Measurements from ENCODE around the gene ARID1B.

ARID1B gene

DNA sequence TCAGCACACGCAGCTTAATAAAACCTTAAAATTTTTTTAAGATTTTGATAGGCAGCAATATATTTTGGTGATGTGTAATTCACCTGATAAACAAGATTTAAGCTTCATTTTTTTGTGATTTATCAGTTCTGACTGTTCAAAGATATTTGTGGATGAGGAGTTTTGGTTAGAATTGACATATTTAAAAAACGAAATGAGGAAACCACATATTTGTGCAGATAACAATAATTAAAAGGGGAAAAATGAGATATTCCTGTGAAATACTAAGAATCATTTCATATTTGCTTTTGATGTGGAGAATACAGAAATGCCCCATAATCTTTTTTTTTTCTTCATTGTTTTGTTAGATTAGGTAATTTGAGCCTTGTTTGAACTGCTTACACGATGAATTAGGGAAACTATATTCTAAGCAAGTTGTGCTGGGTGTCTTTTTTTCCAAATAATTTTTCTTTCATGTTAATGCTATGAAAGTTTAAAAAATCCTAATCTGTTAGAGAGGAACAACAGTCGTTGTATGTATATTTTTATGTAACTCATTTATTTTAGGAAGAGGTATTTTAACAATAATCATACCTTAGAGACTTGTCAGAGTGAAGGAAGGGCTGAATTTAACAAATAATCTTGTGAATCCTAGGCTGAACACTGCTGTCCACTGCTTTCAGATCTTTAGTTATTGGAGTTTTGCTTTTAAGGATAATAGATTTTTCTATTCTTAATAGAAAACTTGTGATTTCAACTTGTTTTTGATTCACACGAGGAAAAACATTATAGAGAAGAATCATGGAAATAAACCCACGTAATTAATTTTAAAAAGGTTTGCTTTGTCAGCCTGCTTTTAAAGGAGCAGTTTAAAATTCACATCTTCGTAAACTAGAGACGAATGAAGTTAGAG lies 4.0 kb downstream of the ARID1B start:
- no peaks in the 10 kb centered on the region for H3K27me3 Mint-ChIP-seq
- H3K9me3 Mint-ChIP-seq (ENCODE audit: low read depth): no peaks in the 10 kb centered on the region
- peak overlapping the region; percentile 84 for H3K27ac Mint-ChIP-seq
- peak overlapping the region; percentile 86 for H3K4me3 Mint-ChIP-seq
- peaks cover 61% of the 10 kb centered on the region for H3K4me1 Mint-ChIP-seq (ENCODE audit: low read depth)
- no peaks in the 10 kb centered on the region for H3K36me3 Mint-ChIP-seq

DNA sequence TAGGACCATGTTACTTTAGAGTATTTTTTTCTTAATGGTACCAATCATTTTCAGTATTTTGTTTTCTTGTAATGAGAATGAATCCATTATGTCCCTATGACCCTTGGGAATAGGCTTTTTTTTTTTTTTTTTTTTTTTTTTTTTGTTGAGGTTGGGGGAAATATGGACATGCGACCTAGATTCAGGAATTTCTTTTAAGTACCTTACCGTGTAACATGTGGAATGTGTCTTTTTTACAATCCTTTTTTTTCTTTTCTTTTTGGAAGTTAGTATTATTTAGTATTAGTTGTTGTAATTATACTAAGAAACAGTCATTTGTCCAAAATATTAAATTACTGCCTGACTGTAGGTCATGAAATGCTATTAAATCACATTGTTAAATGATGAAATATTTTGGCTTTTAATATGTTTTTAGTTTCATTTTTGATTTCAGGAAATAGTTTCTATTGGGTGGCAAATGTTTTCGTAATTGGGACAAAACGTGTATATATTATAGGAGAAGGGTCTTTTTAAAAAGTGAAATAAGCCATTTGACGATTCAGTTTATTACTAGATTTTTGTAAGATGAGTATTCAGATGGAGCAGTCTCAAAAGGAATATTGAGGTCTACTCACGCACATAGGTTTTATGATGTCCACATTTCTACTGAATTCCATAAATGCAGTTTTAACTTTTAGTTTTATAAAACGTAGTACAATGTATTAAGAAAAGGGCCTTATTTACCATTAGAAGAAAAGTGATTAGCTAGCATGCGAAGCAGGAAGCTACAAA lies 4.9 kb downstream of the ARID1B start:
- Mint-ChIP-seq H3K27me3 (no peaks in the 10 kb centered on the region), H3K4me1 (ENCODE audit: low read depth) (peaks cover 62% of the 10 kb centered on the region), H3K36me3 (no peaks in the 10 kb centered on the region), H3K9me3 (ENCODE audit: low read depth) (no peaks in the 10 kb centered on the region), H3K27ac (peak overlapping the region; percentile 84), H3K4me3 (peak overlapping the region; percentile 86)

DNA sequence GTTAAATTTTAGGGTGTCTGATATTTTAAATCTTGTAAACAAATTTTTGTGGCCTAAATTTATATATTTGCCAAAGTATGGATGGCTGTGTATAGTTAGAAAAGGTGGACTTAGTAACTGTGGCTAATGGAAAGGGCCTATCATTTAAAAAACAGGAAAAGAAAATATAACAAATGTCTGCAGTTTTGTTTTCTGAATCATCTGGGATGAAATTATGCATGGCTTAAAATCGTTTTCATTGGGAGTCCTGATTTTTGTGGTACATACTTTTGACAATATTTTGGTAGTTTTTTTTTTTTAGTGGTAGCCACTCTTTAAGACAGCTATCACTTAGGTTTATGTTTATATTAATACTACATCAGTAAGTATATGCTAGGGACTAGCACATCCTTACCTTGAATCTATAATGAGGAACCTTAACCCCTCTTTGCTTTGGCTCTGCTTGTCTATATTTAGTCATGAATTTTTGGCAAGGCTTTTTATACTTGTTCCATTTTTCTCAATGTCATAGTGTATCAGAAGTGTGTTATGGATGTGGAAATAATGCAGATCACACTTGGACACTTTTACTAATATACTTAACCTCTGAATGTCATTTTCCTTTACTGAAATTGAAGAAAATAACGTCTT lies 5.6 kb downstream of the ARID1B start:
- peaks cover 68% of the 10 kb centered on the region for H3K4me1 Mint-ChIP-seq (ENCODE audit: low read depth)
- H3K27me3 Mint-ChIP-seq: no peaks in the 10 kb centered on the region
- H3K27ac Mint-ChIP-seq: peak overlapping the region; percentile 84
- no peaks in the 10 kb centered on the region for H3K36me3 Mint-ChIP-seq
- H3K4me3 Mint-ChIP-seq: peak overlapping the region; percentile 86
- H3K9me3 Mint-ChIP-seq (ENCODE audit: low read depth): no peaks in the 10 kb centered on the region

DNA sequence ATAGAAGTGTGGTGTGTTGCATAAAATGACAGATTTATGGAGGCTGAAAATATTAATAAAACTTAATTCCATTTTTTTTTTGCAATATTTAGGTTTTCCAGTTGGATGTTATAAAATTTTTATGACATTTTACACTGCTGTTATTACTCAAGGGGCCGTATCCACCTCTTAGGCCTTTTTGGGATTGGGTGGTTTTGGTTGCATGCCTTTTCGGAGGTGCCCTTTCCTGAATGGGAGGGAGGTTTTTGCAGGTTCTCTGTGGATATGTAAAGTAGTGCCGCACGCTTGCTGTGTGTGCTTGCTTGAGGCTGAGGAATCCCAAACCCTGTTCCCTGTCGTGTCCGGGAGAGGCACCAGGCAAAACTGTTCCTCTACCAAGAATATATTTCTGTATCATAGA lies 6.8 kb downstream of the ARID1B start:
- no peaks in the 10 kb centered on the region for H3K27me3 Mint-ChIP-seq
- H3K27ac Mint-ChIP-seq: peak overlapping the region; percentile 1
- peak overlapping the region; percentile 38 for H3K4me3 Mint-ChIP-seq
- H3K36me3 Mint-ChIP-seq: no peaks in the 10 kb centered on the region
- no peaks in the 10 kb centered on the region for H3K9me3 Mint-ChIP-seq (ENCODE audit: low read depth)
- H3K4me1 Mint-ChIP-seq (ENCODE audit: low read depth): peaks cover 80% of the 10 kb centered on the region

DNA sequence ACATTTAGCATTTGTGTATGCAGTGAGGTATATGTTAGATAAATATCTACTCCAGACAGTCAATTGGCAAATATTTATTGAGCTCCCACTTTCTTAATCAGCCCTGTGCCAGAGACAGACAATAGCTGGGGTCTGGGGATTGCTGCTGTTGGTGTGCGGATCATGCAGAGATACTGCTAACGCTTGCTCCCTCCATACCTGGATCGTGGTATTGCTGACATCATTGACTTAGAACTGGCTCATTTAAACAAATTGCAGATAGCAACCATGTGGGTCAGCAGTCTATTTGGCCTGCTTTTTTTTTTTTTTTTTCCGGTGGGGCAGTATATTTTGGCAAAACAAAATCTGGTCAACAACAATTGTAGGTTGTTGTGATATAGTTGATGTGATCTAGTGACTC lies 9.5 kb downstream of the ARID1B start:
- H3K4me3 Mint-ChIP-seq: no peak overlapping the region
- no peaks in the 10 kb centered on the region for H3K9me3 Mint-ChIP-seq (ENCODE audit: low read depth)
- peaks cover 92% of the 10 kb centered on the region for H3K4me1 Mint-ChIP-seq (ENCODE audit: low read depth)
- H3K27ac Mint-ChIP-seq: no peak overlapping the region
- H3K27me3 Mint-ChIP-seq: no peaks in the 10 kb centered on the region
- H3K36me3 Mint-ChIP-seq: peaks cover 2% of the 10 kb centered on the region

DNA sequence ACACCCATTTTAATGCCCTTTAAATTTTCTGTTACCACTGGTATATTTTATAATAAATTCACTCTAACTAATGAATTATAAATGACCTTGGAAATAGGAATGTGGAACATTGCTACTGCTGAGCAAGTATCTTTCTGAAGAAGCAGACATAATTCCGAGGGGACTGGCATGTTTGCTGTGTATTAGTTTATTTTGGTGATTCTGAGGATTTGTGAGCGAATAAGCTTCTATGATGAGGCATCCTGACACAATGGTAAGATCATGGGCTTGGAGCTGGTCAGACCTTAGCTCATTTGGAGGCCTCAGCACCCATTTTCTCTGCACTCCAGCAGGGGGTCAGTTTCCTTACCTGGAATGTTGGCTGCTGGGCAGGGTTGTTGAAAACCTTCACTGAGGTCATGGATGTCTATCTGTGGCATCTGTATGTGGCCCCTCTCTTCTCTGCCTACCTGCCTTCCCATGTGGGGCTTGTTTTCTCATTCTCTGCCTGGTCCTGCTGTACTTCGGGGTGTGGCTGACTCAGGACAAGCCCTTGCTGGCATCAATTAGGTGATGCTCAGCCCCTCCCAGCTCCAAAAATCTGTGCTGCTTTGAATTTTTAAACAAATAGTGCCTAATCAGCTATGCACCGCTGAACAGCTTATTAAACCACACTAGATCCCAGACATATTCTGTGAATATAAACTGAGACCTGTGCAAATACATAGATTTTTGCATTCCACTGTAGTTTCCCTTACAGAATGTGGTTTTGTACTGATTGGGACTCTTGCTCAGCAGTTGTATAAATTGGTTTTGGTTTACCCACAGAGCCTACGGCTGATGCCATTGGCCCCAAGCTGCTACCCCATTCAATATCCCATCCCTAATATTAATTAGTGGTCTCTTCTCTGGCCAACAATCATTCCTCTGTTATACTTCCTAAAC lies 10.7 kb downstream of the ARID1B start:
- H3K4me3 Mint-ChIP-seq: no peak overlapping the region
- H3K36me3 Mint-ChIP-seq: peaks cover 2% of the 10 kb centered on the region
- peaks cover 94% of the 10 kb centered on the region for H3K4me1 Mint-ChIP-seq (ENCODE audit: low read depth)
- no peaks in the 10 kb centered on the region for H3K27me3 Mint-ChIP-seq
- H3K27ac Mint-ChIP-seq: no peak overlapping the region
- no peaks in the 10 kb centered on the region for H3K9me3 Mint-ChIP-seq (ENCODE audit: low read depth)

DNA sequence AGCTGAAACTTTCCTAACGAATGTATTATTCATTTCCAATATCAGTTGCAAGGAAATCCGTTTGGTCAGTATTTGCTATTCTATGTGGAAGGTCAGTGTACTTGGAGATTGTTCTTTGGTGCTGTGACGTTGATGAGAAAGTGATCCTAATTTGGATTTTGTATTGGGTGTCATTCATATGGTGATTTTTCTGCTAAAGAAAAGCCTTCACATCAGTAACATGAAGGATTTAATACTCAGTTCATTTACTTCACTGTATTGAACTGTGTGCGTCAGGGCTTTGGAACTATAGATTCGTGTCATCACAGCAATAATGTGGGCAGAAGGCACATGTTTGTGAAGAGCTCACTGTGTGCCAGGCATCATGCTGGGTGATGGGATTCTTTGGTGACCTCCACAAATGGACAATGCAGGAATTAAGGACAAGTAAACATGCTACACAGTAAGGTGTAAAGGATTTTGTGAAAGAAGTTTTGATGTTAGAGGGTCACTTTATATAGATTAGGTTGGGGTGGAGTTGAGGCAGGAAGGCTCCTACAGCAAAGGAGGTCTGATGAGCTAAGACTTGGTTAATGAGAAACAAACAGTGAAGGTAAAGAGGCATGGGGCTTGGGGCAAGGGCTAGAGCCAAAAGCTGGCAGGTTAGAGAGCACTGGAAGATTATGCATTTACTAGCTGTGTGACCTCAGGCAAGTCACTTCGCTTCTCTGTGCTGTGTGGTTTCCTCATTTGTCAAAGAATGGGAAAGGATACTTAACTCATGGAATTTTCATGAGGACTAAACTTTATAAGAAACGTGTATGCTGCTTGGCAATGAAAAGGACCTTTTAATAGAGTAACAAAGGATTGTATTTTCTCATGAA lies 12.1 kb downstream of the ARID1B start:
- H3K27ac Mint-ChIP-seq: no peak overlapping the region
- H3K27me3 Mint-ChIP-seq: no peaks in the 10 kb centered on the region
- peaks cover 91% of the 10 kb centered on the region for H3K4me1 Mint-ChIP-seq (ENCODE audit: low read depth)
- no peaks in the 10 kb centered on the region for H3K9me3 Mint-ChIP-seq (ENCODE audit: low read depth)
- H3K4me3 Mint-ChIP-seq: peak overlapping the region; percentile 1
- peaks cover 2% of the 10 kb centered on the region for H3K36me3 Mint-ChIP-seq

DNA sequence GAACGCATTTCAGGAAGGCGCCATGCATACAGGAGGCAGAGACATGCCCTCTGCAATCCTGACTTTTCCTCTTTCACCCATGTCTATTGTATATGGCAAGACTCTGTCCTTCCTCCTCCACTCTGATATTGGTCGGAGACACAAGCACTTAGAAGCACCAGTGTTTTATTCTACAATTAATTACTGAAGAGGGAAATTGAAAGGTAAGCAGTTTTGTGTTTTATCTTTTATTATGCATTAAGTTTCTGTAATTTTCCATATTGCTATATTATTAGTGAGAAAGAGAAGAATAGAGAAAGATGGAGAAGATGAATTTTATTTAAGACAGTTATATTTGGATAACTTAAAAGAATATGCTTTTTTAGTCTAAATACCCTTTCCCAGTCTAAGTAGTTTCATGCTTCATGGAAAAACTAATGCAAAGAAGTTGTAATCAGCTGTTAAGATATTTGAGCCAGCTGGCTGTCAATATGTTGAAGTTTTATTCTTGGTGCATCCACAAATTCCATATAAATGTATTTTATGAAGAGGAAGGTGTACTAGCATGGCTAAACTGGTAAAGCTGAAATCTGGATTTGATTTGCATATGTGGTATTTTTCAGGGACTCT lies 13.6 kb downstream of the ARID1B start:
- no peaks in the 10 kb centered on the region for H3K9me3 Mint-ChIP-seq (ENCODE audit: low read depth)
- peak overlapping the region; percentile 38 for H3K27ac Mint-ChIP-seq
- H3K27me3 Mint-ChIP-seq: no peaks in the 10 kb centered on the region
- H3K4me1 Mint-ChIP-seq (ENCODE audit: low read depth): peaks cover 91% of the 10 kb centered on the region
- peaks cover 2% of the 10 kb centered on the region for H3K36me3 Mint-ChIP-seq
- H3K4me3 Mint-ChIP-seq: peak overlapping the region; percentile 63

DNA sequence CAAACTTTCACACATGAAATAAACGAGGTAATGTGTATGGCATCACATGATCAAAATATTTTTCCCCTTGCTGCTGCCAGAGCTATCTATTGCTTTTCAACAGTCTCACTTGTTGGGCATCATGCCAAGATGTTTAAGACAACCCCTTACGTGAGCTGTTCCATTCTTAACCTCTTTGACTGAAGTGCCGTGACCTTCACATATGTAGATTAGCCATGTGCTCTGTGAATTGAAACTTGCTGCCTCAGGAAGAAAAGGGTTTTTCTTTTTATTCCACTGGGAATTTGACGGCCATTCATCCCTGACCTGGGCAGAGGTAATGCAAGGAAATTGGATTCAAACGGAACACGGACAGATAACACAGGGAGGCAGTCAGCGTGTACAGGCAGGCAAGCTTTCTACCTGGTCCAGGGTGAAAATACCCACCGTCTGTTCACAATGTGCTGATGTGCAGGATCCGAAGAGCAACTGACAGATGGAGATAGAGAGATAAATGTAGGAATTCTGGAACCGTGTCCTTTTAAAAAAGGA lies 14.2 kb downstream of the ARID1B start:
- peak overlapping the region; percentile 63 for H3K4me3 Mint-ChIP-seq
- peaks cover 92% of the 10 kb centered on the region for H3K4me1 Mint-ChIP-seq (ENCODE audit: low read depth)
- no peaks in the 10 kb centered on the region for H3K27me3 Mint-ChIP-seq
- H3K9me3 Mint-ChIP-seq (ENCODE audit: low read depth): no peaks in the 10 kb centered on the region
- H3K27ac Mint-ChIP-seq: peak overlapping the region; percentile 92
- H3K36me3 Mint-ChIP-seq: peaks cover 2% of the 10 kb centered on the region

DNA sequence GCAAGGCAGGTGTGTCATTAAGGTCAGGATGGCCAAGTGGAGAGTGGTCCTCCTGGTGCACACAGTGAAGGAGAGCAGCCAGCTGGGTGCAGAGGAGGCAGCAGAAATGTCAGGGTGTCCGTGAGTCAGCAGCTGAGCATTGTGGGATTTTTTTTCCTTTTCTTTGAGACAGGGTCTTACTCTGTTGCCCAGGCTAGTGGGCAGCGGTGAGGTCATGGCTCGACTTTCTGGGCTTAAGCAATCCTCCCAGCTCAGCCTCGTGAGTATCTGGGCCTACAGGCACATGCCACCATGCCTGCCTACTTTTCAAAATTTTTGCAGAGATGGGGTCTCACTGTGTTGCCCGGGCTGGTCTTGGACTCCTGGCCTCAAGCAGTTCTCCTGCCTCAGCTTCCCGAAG lies 16.0 kb downstream of the ARID1B start:
- peaks cover 93% of the 10 kb centered on the region for H3K4me1 Mint-ChIP-seq (ENCODE audit: low read depth)
- H3K36me3 Mint-ChIP-seq: peaks cover 4% of the 10 kb centered on the region
- no peaks in the 10 kb centered on the region for H3K9me3 Mint-ChIP-seq (ENCODE audit: low read depth)
- no peak overlapping the region for H3K4me3 Mint-ChIP-seq
- H3K27ac Mint-ChIP-seq: no peak overlapping the region
- H3K27me3 Mint-ChIP-seq: no peaks in the 10 kb centered on the region

DNA sequence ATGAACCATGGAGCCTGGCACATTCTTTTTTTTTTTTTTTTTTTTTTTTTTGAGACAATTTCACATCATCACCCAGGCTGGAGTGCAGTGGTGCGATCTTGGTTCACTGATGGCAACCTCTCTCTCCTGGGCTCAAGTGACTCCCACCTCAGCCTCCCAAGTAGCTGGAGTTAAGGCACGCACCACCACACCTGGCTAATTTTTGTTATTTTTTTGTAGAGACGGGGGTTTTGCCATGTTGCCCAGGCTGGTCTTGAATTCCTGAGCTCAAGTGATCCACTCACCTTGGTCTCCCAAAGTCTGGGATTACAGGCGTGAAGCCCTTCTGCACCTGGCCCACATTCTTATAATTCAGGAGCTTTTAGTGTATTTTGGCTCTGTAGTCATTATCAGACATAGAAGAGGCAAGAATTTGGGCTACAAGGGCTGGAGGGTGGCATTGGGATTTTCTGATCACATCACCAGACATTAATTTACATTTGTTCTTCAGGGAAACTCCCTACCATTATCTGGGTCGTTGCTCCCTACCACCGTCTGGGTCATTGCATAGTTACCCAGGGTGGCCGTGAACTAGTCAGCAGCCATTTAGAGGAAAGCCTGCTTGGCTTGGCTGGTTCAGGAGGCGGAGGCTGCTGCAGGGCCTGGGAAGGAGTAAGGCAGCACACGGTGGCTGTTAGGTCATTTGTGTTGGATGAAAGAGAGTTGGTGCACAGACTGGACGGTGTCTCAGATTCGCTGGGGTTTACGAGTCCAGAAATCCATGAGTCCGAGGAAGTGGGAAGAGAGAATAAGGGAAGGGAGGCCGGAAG lies 17.6 kb downstream of the ARID1B start:
- Mint-ChIP-seq H3K27me3 (no peaks in the 10 kb centered on the region), H3K36me3 (peaks cover 6% of the 10 kb centered on the region), H3K4me1 (ENCODE audit: low read depth) (peaks cover 91% of the 10 kb centered on the region), H3K4me3 (peak overlapping the region; percentile 51), H3K9me3 (ENCODE audit: low read depth) (no peaks in the 10 kb centered on the region), H3K27ac (peak overlapping the region; percentile 62)

DNA sequence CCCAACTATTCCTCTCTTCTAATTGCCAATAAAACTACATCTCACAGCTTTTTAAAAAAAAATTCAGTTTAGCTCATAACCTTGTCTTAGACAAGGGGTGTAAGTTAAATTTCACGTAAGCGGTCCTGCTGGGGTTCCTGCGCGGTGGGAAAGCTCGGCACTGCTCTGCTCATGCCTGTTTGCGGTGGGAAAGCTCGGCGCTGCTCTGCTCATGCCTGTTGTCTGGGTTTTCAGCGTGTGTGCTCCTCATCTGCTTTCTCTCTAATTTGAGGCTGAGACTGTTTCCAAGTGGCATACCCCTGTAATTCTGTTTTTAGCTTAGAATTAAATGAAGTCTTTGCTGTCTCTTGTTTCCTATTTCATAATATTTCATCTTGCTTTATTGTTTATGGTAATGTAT lies 18.6 kb downstream of the ARID1B start:
- peak overlapping the region; percentile 59 for H3K27ac Mint-ChIP-seq
- no peaks in the 10 kb centered on the region for H3K27me3 Mint-ChIP-seq
- H3K36me3 Mint-ChIP-seq: peaks cover 6% of the 10 kb centered on the region

More for the DNA sequence above, 18.6 kb downstream of the ARID1B start:
- Mint-ChIP-seq H3K9me3 (ENCODE audit: low read depth) (no peaks in the 10 kb centered on the region), H3K4me1 (ENCODE audit: low read depth) (peaks cover 84% of the 10 kb centered on the region), H3K4me3 (peak overlapping the region; percentile 8)

Data from activated naive CD8-positive, alpha-beta T cell (primary cell).